B cell (primary cell): ENCODE results near the gene HDDC3.

Experiments
- CTCF ChIP-seq: fragments of 200-600 bp; IDR thresholded peaks from one replicate; pipeline ENCODE4 v1.8.0; 2022; ENCODE audit warnings: antibody characterized with exemption, mild to moderate bottlenecking
- EZH2 ChIP-seq: IDR thresholded peaks from 2 replicates; pipeline ENCODE4 v1.6.1; 2012; ENCODE audit warnings: borderline replicate concordance, low read depth, mild to moderate bottlenecking, moderate library complexity, low read length; ENCODE audit not compliant: insufficient read depth, poor library complexity, severe bottlenecking

GRCh38 chr15:90890839-90891238 is 41.5 kb downstream of the HDDC3 start:
- TF ChIP-seq CTCF: no peak
- no peak for TF ChIP-seq EZH2
